IgD-negative memory B cell (primary cell): ENCODE measurements around the gene CHORDC1. TPM values are rescaled to one million over a fixed set of nuclear protein-coding genes. Genes with fewer than 3 reads are reported as not detected.
"Not testable (repeated sequence)": the region's sequence is repeated elsewhere in the genome, so short reads cannot be mapped to it uniquely, and the experiment has no call there.

Source experiments
- H3K27ac Mint-ChIP-seq, 3 donors: one replicate each; pipeline ENCODE4 v1.8.0; 2020 to 2022; ENCODE audit warnings: mild to moderate bottlenecking in 3 of 3, mixed read lengths in 3 of 3, moderate library complexity in 1 of 3
- H3K27me3 Mint-ChIP-seq: one replicate; pipeline ENCODE4 v1.8.0; 2021; ENCODE audit warnings: mixed read lengths
- H3K36me3 Mint-ChIP-seq: one replicate; pipeline ENCODE4 v1.8.0; 2020; ENCODE audit warnings: mild to moderate bottlenecking, mixed read lengths
- H3K4me1 Mint-ChIP-seq, 3 donors: one replicate each; pipeline ENCODE4 v1.8.0; 2020 to 2022; ENCODE audit warnings: mixed read lengths in 3 of 3, mild to moderate bottlenecking in 1 of 3
- H3K4me3 Mint-ChIP-seq, 4 donors: one replicate each; pipeline ENCODE4 v1.8.0; 2020 to 2022; ENCODE audit warnings: mild to moderate bottlenecking in 4 of 4, mixed read lengths in 4 of 4, moderate library complexity in 3 of 4
- H3K9me3 Mint-ChIP-seq, 3 donors: one replicate each; pipeline ENCODE4 v1.8.0; 2020 to 2021; ENCODE audit warnings: mixed read lengths in 3 of 3, mild to moderate bottlenecking in 1 of 3
- polyA plus RNA-seq: library from polyadenylated mRNA; unstranded; fragments of 300-500 nt; fragmentation: Illumina TruSeq; gene quantifications from one replicate; pipeline ENCODE4 v1.2.3, GENCODE V29; 2021

The CHORDC1 gene
- polyA plus RNA-seq, 1 donor from 2014 or later, result 45.3 TPM

- Mint-ChIP-seq H3K36me3 (peaks cover 2% of the 10 kb centered on the region), H3K4me1 (peaks cover 0 to 1% (median 0%) of the 10 kb centered on the region in 3 donors), H3K27ac (no peak overlapping the region), H3K9me3 (no peaks in the 10 kb centered on the region), H3K27me3 (no peaks in the 10 kb centered on the region), H3K4me3 (no peak overlapping the region)
Measured at GRCh38 chr11:90192869-90193582, 29.8 kb downstream of the CHORDC1 start.

GRCh38 chr11:90189011-90189410 is 33.8 kb downstream of the CHORDC1 start:
- Mint-ChIP-seq H3K9me3 (no peaks in the 10 kb centered on the region), H3K36me3 (peaks cover 4% of the 10 kb centered on the region), H3K4me1 (peaks cover 0 to 1% (median 0%) of the 10 kb centered on the region in 3 donors), H3K27me3 (no peaks in the 10 kb centered on the region), H3K4me3 (no peak overlapping the region), H3K27ac (no peak overlapping the region)

GRCh38 chr11:90187839-90188238 is 35.0 kb downstream of the CHORDC1 start:
- no peak overlapping the region for H3K4me3 Mint-ChIP-seq

GRCh38 chr11:90179923-90180322 is 42.9 kb downstream of the CHORDC1 start:
- H3K27ac Mint-ChIP-seq, result no peak overlapping the region
- H3K9me3 Mint-ChIP-seq, result no peaks in the 10 kb centered on the region
- H3K27me3 Mint-ChIP-seq, result no peaks in the 10 kb centered on the region

More at GRCh38 chr11:90187839-90188238, 35.0 kb downstream of the CHORDC1 start:
- Mint-ChIP-seq H3K27ac (no peak overlapping the region), H3K9me3 (no peaks in the 10 kb centered on the region), H3K4me1 (peaks cover 0 to 1% (median 0%) of the 10 kb centered on the region in 3 donors), H3K27me3 (no peaks in the 10 kb centered on the region), H3K36me3 (peaks cover 4% of the 10 kb centered on the region)

GRCh38 chr11:90178751-90179150 is 44.1 kb downstream of the CHORDC1 start:
- Mint-ChIP-seq H3K4me3 (no peak overlapping the region), H3K27me3 (no peaks in the 10 kb centered on the region), H3K9me3 (no peaks in the 10 kb centered on the region), H3K27ac (no peak overlapping the region), H3K36me3 (no peaks in the 10 kb centered on the region), H3K4me1 (no peaks in the 10 kb centered on the region)

More at GRCh38 chr11:90179923-90180322, 42.9 kb downstream of the CHORDC1 start:
- Mint-ChIP-seq H3K4me3 (no peak overlapping the region), H3K4me1 (no peaks in the 10 kb centered on the region), H3K36me3 (no peaks in the 10 kb centered on the region)

- no peaks in the 10 kb centered on the region for H3K36me3 Mint-ChIP-seq
- no peaks in the 10 kb centered on the region for H3K9me3 Mint-ChIP-seq
- H3K4me3 Mint-ChIP-seq, result no peak overlapping the region
- no peak overlapping the region for H3K27ac Mint-ChIP-seq
- H3K27me3 Mint-ChIP-seq, result no peaks in the 10 kb centered on the region
- no peaks in the 10 kb centered on the region for H3K4me1 Mint-ChIP-seq
Measured at GRCh38 chr11:90176069-90176468, 46.8 kb downstream of the CHORDC1 start.

- Mint-ChIP-seq H3K4me1 (no peaks in the 10 kb centered on the region), H3K4me3 (no peak overlapping the region), H3K27me3 (no peaks in the 10 kb centered on the region), H3K36me3 (peaks cover 3% of the 10 kb centered on the region), H3K27ac (no peak overlapping the region), H3K9me3 (peaks cover 0 to 2% (median 0%) of the 10 kb centered on the region in 3 donors)
Measured at GRCh38 chr11:90171359-90171758, 51.5 kb downstream of the CHORDC1 start.

- Mint-ChIP-seq H3K27ac (no peak overlapping the region), H3K27me3 (no peaks in the 10 kb centered on the region), H3K4me3 (no peak overlapping the region), H3K36me3 (peaks cover 3% of the 10 kb centered on the region), H3K4me1 (no peaks in the 10 kb centered on the region), H3K9me3 (peaks cover 0 to 5% (median 2%) of the 10 kb centered on the region in 3 donors)
Measured at GRCh38 chr11:90168571-90168970, 54.3 kb downstream of the CHORDC1 start.

GRCh38 chr11:90167704-90168103 is 55.1 kb downstream of the CHORDC1 start:
- H3K36me3 Mint-ChIP-seq, H3K27me3 Mint-ChIP-seq, H3K27ac Mint-ChIP-seq, H3K9me3 Mint-ChIP-seq, H3K4me1 Mint-ChIP-seq, H3K4me3 Mint-ChIP-seq: not testable (repeated sequence)

GRCh38 chr11:90166982-90167573 is 55.8 kb downstream of the CHORDC1 start:
- H3K27ac Mint-ChIP-seq, H3K36me3 Mint-ChIP-seq, H3K27me3 Mint-ChIP-seq, H3K4me1 Mint-ChIP-seq, H3K4me3 Mint-ChIP-seq, H3K9me3 Mint-ChIP-seq: not testable (repeated sequence)

Other genes starting within 250 kb of the CHORDC1 start
- not detected for gene TRIM49C, start 191.9 kb downstream of the CHORDC1 start, polyA plus RNA-seq
- not detected for gene UBTFL1, start 137.1 kb downstream of the CHORDC1 start, polyA plus RNA-seq
- gene NAALAD2, start 88.4 kb downstream of the CHORDC1 start, polyA plus RNA-seq, result not detected